Bronchial epithelial cell (primary cell): Measurements from ENCODE around the gene PDE6H. TPM values are rescaled to one million over a fixed set of nuclear protein-coding genes. Genes with fewer than 3 reads are reported as not detected.

ENCODE experiments used
- DNase-seq: peaks from one replicate; pipeline ENCODE4 v3.0.0-alpha.2; 2010; ENCODE audit warnings: low read depth
- FAIRE-seq: peaks from 2 replicates; lab custom pipeline; 2011; peaks lifted over from hg19 to GRCh38; lab: Jason Lieb, UNC
- H3K27me3 ChIP-seq: 2 replicates; pipeline ENCODE4 v1.5.1; 2011; ENCODE audit warnings: low read length; ENCODE audit not compliant: control insufficient read depth, insufficient read depth
- H3K36me3 ChIP-seq: 2 replicates; pipeline ENCODE4 v1.5.1; 2011; ENCODE audit warnings: low read length; ENCODE audit not compliant: control insufficient read depth, insufficient read depth
- H3K4me3 ChIP-seq: 2 replicates; pipeline ENCODE4 v1.5.1; 2011; ENCODE audit warnings: mild to moderate bottlenecking, low read depth, low read length, control low read depth
- total RNA-seq: library from RNA; depleted of rRNA; stranded (reverse); fragments of >200 nt; gene quantifications from 2 replicates; pipeline ENCODE4 v1.2.1, GENCODE V29; 2014
- TF ChIP-seq, protein P1 (sequence below): IDR thresholded peaks from 2 replicates; pipeline ENCODE4 v1.5.1; 2011; ENCODE audit warnings: mild to moderate bottlenecking, moderate library complexity, low read length, control low read depth, inconsistent platforms; ENCODE audit not compliant: insufficient read depth, severe bottlenecking

Gene PDE6H
- total RNA-seq, 1 donor from 2014 or later, result not detected

DNA sequence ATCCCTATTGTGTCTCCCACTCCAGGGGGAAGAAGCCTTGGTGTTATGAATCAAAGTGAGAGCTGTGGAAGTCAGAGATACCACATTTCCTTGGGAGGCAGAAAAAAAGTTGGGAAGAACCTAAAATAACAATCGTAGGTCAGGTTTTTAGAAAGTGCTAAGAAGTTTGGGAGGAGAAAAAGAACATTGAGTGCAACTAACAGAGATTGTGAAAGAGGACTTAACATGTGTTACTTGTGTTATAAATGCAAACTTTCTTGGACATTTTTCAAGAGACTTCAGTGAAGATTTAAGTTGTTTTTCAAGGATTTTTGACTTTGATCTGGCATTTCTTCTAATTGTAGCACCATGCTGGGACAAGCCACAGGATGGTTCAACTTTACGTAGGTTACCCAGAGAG is 26.7 kb upstream of the PDE6H start:
- Histone ChIP-seq H3K4me3 (no peak overlapping the region), H3K27me3 (no peaks in the 10 kb centered on the region), H3K36me3 (no peaks in the 10 kb centered on the region)
- DNase-seq (no peak), FAIRE-seq (no peak)
- TF ChIP-seq, protein P1, sequence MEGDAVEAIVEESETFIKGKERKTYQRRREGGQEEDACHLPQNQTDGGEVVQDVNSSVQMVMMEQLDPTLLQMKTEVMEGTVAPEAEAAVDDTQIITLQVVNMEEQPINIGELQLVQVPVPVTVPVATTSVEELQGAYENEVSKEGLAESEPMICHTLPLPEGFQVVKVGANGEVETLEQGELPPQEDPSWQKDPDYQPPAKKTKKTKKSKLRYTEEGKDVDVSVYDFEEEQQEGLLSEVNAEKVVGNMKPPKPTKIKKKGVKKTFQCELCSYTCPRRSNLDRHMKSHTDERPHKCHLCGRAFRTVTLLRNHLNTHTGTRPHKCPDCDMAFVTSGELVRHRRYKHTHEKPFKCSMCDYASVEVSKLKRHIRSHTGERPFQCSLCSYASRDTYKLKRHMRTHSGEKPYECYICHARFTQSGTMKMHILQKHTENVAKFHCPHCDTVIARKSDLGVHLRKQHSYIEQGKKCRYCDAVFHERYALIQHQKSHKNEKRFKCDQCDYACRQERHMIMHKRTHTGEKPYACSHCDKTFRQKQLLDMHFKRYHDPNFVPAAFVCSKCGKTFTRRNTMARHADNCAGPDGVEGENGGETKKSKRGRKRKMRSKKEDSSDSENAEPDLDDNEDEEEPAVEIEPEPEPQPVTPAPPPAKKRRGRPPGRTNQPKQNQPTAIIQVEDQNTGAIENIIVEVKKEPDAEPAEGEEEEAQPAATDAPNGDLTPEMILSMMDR, result no peak

GRCh38 chr12:14946861-14947260 is 26.0 kb upstream of the PDE6H start:
- TF ChIP-seq, protein P1, result no peak
- Histone ChIP-seq H3K36me3 (no peaks in the 10 kb centered on the region), H3K4me3 (no peak overlapping the region), H3K27me3 (no peaks in the 10 kb centered on the region)
- DNase-seq, result peak; percentile 54
- FAIRE-seq, result no peak

- Histone ChIP-seq H3K27me3 (no peaks in the 10 kb centered on the region), H3K4me3 (no peak overlapping the region), H3K36me3 (no peaks in the 10 kb centered on the region)
- TF ChIP-seq, protein P1, result no peak
- FAIRE-seq (no peak), DNase-seq (peak; percentile 73)
These were observed 24.2 kb upstream of the PDE6H start for GRCh38 chr12:14948672-14949071.

GRCh38 chr12:14949631-14950030 is 23.2 kb upstream of the PDE6H start:
- FAIRE-seq (no peak), DNase-seq (no peak)
- Histone ChIP-seq H3K4me3 (no peak overlapping the region), H3K36me3 (no peaks in the 10 kb centered on the region), H3K27me3 (no peaks in the 10 kb centered on the region)
- TF ChIP-seq, protein P1, result no peak

- DNase-seq, result no peak
- Histone ChIP-seq H3K36me3 (no peaks in the 10 kb centered on the region), H3K27me3 (no peaks in the 10 kb centered on the region), H3K4me3 (no peak overlapping the region)
- FAIRE-seq, result no peak
- TF ChIP-seq, protein P1, result no peak
These were observed 22.4 kb upstream of the PDE6H start for GRCh38 chr12:14950421-14950820.
